Subcutaneous abdominal adipose tissue (tissue), 5 donors: ENCODE results near the gene GLIS2.

Experiments
- H3K27ac ChIP-seq: one replicate; pipeline ENCODE4 v1.7.0; 2013; ENCODE audit warnings: low read depth, mild to moderate bottlenecking, inconsistent platforms, low read length, moderate library complexity
- H3K27me3 ChIP-seq, 5 donors: one replicate each; pipeline ENCODE4 v1.7.0; 2013; ENCODE audit warnings: low read length in 5 of 5, inconsistent platforms in 1 of 5; ENCODE audit not compliant: control insufficient read depth in 5 of 5, insufficient read depth in 4 of 5
- H3K36me3 ChIP-seq, 5 donors: one replicate each; pipeline ENCODE4 v1.7.0; 2013; ENCODE audit warnings: low read length in 5 of 5; ENCODE audit not compliant: control insufficient read depth in 5 of 5, insufficient read depth in 5 of 5
- H3K4me1 ChIP-seq, 5 donors: one replicate each; pipeline ENCODE4 v1.7.0; 2013; ENCODE audit warnings: low read length in 5 of 5, mild to moderate bottlenecking in 3 of 5, moderate library complexity in 1 of 5; ENCODE audit not compliant: control insufficient read depth in 5 of 5, insufficient read depth in 5 of 5
- H3K4me3 ChIP-seq, 5 donors: one replicate each; pipeline ENCODE4 v1.7.0; 2013; ENCODE audit warnings: low read length in 5 of 5, low read depth in 1 of 5
- H3K9ac ChIP-seq, 5 donors: one replicate each; pipeline ENCODE4 v1.7.0; 2013; ENCODE audit warnings: low read length in 5 of 5, mild to moderate bottlenecking in 4 of 5, moderate library complexity in 3 of 5
- H3K9me3 ChIP-seq, 5 donors: one replicate each; pipeline ENCODE4 v1.7.0; 2013; ENCODE audit warnings: low read length in 5 of 5; ENCODE audit not compliant: control insufficient read depth in 5 of 5
- donor health status: healthy.
- donor health status: healthy.
- donor health status: healthy.
- donor health status: healthy.
- donor health status: healthy.

The GLIS2 gene

GRCh38 chr16:4315186-4316107 lies at the start of gene GLIS2:
Gene GLIS2 (plus strand): TSS chr16:4316067. CDS start chr16:4332281, 16,214 bp downstream.
- Histone ChIP-seq H3K27ac (peak within 1 kb of the TSS; percentile 82), H3K9me3 (no peaks in the 10 kb centered on the region), H3K4me1 (peaks cover 5 to 57% (median 49%) of the 10 kb centered on the region in 5 donors), H3K27me3 (peaks cover 3 to 20% (median 6%) of the 10 kb centered on the region in 5 donors), H3K9ac (peak within 1 kb of the TSS in 4 of 5 donors; percentile 63 to 74 (median 66)), H3K36me3 (no peaks in the 10 kb centered on the region), H3K4me3 (peak within 1 kb of the TSS in 4 of 5 donors; percentile 62 to 71 (median 66))

- H3K4me1 ChIP-seq, result peaks cover 3 to 28% (median 26%) of the 10 kb centered on the region in 5 donors
- H3K27me3 ChIP-seq, result no peaks in the 10 kb centered on the region
- no peak overlapping the region for H3K9ac ChIP-seq
- no peak overlapping the region for H3K27ac ChIP-seq
- H3K36me3 ChIP-seq, result peaks cover 0 to 13% (median 12%) of the 10 kb centered on the region in 5 donors
- no peak overlapping the region for H3K4me3 ChIP-seq
- no peaks in the 10 kb centered on the region for H3K9me3 ChIP-seq
Measured at GRCh38 chr16:4266372-4266771, 49.5 kb upstream of the GLIS2 start.

- Histone ChIP-seq H3K4me3 (no peak overlapping the region), H3K27ac (no peak overlapping the region), H3K9ac (no peak overlapping the region), H3K36me3 (no peaks in the 10 kb centered on the region), H3K9me3 (no peaks in the 10 kb centered on the region), H3K4me1 (peaks cover 0 to 26% (median 24%) of the 10 kb centered on the region in 5 donors), H3K27me3 (no peaks in the 10 kb centered on the region)
Measured at GRCh38 chr16:4270091-4270490, 45.8 kb upstream of the GLIS2 start.

GRCh38 chr16:4270595-4270994 lies 45.3 kb upstream of the GLIS2 start:
- no peaks in the 10 kb centered on the region for H3K9me3 ChIP-seq
- H3K9ac ChIP-seq, result peak overlapping the region in 1 of 5 donors; percentile 85
- H3K27ac ChIP-seq, result no peak overlapping the region
- H3K4me3 ChIP-seq, result peak overlapping the region in 1 of 5 donors; percentile 98
- no peaks in the 10 kb centered on the region for H3K36me3 ChIP-seq
- no peaks in the 10 kb centered on the region for H3K27me3 ChIP-seq
- H3K4me1 ChIP-seq, result peaks cover 0 to 26% (median 24%) of the 10 kb centered on the region in 5 donors

GRCh38 chr16:4271176-4272113 lies 44.4 kb upstream of the GLIS2 start:
- peaks cover 0 to 26% (median 24%) of the 10 kb centered on the region in 5 donors for H3K4me1 ChIP-seq
- H3K9me3 ChIP-seq, result no peaks in the 10 kb centered on the region
- peak overlapping the region; percentile 67 to 98 (median 87) for H3K4me3 ChIP-seq
- no peaks in the 10 kb centered on the region for H3K27me3 ChIP-seq
- no peaks in the 10 kb centered on the region for H3K36me3 ChIP-seq
- H3K9ac ChIP-seq, result peak overlapping the region in 4 of 5 donors; percentile 79 to 85 (median 82)
- H3K27ac ChIP-seq, result peak overlapping the region; percentile 94

- Histone ChIP-seq H3K9me3 (no peaks in the 10 kb centered on the region), H3K4me1 (peaks cover 0 to 29% (median 24%) of the 10 kb centered on the region in 5 donors), H3K4me3 (peak overlapping the region; percentile 73 to 98 (median 87)), H3K36me3 (no peaks in the 10 kb centered on the region), H3K9ac (peak overlapping the region in 4 of 5 donors; percentile 45 to 56 (median 48)), H3K27me3 (no peaks in the 10 kb centered on the region), H3K27ac (peak overlapping the region; percentile 62)
Measured at GRCh38 chr16:4272114-4272956, 43.5 kb upstream of the GLIS2 start.

- Histone ChIP-seq H3K4me1 (peaks cover 0 to 29% (median 24%) of the 10 kb centered on the region in 5 donors), H3K9ac (peak overlapping the region in 4 of 5 donors; percentile 40 to 72 (median 54)), H3K36me3 (no peaks in the 10 kb centered on the region), H3K27me3 (no peaks in the 10 kb centered on the region), H3K27ac (peak overlapping the region; percentile 65), H3K9me3 (no peaks in the 10 kb centered on the region), H3K4me3 (peak overlapping the region in 4 of 5 donors; percentile 61 to 98 (median 92))
Measured at GRCh38 chr16:4273858-4274311, 42.0 kb upstream of the GLIS2 start.

- H3K9ac ChIP-seq, result no peak overlapping the region
- no peak overlapping the region for H3K27ac ChIP-seq
- H3K9me3 ChIP-seq, result no peaks in the 10 kb centered on the region
- no peak overlapping the region for H3K4me3 ChIP-seq
- H3K36me3 ChIP-seq, result no peaks in the 10 kb centered on the region
- H3K4me1 ChIP-seq, result peaks cover 0 to 22% (median 18%) of the 10 kb centered on the region in 5 donors
- no peaks in the 10 kb centered on the region for H3K27me3 ChIP-seq
Measured at GRCh38 chr16:4275861-4276260, 40.0 kb upstream of the GLIS2 start.

- H3K4me3 ChIP-seq, result no peak overlapping the region
- H3K9ac ChIP-seq, result no peak overlapping the region
- H3K27ac ChIP-seq, result no peak overlapping the region
- no peaks in the 10 kb centered on the region for H3K9me3 ChIP-seq
- no peaks in the 10 kb centered on the region for H3K36me3 ChIP-seq
- no peaks in the 10 kb centered on the region for H3K27me3 ChIP-seq
- peaks cover 0 to 14% (median 9%) of the 10 kb centered on the region in 5 donors for H3K4me1 ChIP-seq
Measured at GRCh38 chr16:4277987-4278513, 37.8 kb upstream of the GLIS2 start.
